Fibroblast of villous mesenchyme (primary cell): ENCODE measurements around the gene CYP27C1. TPM values are rescaled to one million over a fixed set of nuclear protein-coding genes. Genes with fewer than 3 reads are reported as not detected.
A peak's percentile ranks its signal among the peaks of the same experiment; 100 is the strongest.

Source experiments
- DNase-seq: peaks from one replicate; pipeline ENCODE4 v3.0.0-alpha.2; 2010; ENCODE audit warnings: low read depth
- H3K4me3 ChIP-seq: 2 replicates; pipeline ENCODE4 v1.5.1; 2011; ENCODE audit warnings: low read depth, mild to moderate bottlenecking, low read length
- small RNA-seq: library from RNA; depleted of rRNA; stranded (forward); fragments of <200 nt; gene quantifications from one replicate; pipeline ENCODE3, GENCODE V24; 2012
- total RNA-seq: library from RNA; depleted of rRNA; stranded (reverse); fragments of >200 nt; gene quantifications from 2 replicates; pipeline ENCODE4 v1.2.3, GENCODE V29; 2012
- TF ChIP-seq, protein P1 (sequence below): IDR thresholded peaks from 2 replicates; pipeline ENCODE4 v1.5.1; 2012; ENCODE audit warnings: low read depth, mild to moderate bottlenecking, low read length; ENCODE audit not compliant: insufficient read depth

Gene CYP27C1
- total RNA-seq, 1 donor: under 0.01 TPM

DNA sequence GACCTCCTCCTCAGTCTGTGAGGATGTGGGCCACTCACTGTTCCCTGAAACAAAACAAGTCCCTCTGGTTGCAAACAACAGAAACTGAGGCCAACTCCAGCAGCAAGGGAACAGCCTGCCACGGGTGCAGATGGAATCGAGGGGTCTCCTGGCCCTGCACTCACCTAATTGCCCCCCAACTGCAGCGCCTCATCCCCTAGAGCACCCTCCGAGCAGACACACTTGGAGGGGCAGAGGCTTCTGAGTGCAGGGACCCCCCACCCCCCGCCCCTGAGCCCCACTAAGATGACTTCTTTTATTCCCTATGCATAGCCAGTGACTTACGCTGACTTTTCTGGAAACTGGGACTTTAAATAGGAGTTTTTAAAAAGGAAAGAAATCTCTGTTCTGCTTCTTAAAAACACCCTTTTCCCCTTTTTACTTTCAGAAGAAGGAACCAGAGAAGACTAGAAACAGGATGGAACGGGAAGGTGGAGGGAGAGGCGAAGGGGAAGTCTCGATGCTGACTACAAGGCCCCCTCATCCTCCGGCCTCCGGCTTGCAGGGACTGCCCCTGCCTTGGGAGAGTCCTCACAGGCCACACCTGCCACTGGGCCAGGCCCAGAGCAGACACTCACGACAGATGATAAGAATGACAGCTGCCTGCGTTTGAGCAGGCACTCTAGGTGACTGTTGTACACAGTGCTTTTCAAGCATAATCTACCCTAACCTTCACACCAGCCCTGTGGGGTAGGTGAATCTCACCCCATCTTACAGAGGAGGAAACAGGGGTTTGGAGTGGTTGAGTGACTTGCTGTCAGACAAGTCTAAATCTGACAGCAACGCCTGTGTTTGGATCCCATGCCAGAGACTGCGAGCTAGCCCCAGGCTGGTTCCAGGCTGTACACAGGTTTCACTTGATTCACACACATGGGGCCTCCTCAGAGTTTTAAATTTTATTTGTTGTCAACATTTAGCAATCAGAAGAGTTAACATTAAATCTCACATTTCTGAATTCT lies 85.0 kb downstream of the CYP27C1 start:
- no peak overlapping the region for H3K4me3 ChIP-seq
- TF ChIP-seq, protein P1, sequence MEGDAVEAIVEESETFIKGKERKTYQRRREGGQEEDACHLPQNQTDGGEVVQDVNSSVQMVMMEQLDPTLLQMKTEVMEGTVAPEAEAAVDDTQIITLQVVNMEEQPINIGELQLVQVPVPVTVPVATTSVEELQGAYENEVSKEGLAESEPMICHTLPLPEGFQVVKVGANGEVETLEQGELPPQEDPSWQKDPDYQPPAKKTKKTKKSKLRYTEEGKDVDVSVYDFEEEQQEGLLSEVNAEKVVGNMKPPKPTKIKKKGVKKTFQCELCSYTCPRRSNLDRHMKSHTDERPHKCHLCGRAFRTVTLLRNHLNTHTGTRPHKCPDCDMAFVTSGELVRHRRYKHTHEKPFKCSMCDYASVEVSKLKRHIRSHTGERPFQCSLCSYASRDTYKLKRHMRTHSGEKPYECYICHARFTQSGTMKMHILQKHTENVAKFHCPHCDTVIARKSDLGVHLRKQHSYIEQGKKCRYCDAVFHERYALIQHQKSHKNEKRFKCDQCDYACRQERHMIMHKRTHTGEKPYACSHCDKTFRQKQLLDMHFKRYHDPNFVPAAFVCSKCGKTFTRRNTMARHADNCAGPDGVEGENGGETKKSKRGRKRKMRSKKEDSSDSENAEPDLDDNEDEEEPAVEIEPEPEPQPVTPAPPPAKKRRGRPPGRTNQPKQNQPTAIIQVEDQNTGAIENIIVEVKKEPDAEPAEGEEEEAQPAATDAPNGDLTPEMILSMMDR: no peak
- no peak for DNase-seq

DNA sequence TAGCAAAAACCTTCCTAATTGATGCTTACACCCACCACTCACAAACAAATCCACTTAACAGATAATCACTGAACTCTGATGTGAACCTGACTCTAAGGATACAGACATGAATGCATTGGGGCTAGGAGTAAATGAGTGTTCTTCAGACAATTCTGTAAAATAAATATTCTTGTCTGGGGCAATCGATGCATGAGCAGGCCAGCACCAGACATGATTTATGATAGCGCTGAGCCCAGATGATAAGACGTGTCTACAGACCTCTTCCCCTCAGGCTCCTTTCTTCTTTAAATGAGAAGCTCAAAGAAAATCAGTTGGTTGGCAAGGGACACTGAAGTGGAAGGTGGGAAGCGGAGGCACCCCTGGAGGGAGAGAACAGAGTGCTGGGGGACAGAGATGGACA lies 85.9 kb downstream of the CYP27C1 start:
- DNase-seq: peak; percentile 21

More for the DNA sequence above, 85.9 kb downstream of the CYP27C1 start:
- H3K4me3 ChIP-seq: no peak overlapping the region
- TF ChIP-seq, protein P1: no peak

Small RNA genes within 50 kb of the gene (small RNA-seq; reads per million reads assigned to genes)
- not detected for gene NIFKP9

Other genes starting within 250 kb of the CYP27C1 start
- 75.6 and 85.4 TPM in 2 replicates for gene BIN1, start 113.1 kb downstream of the CYP27C1 start, total RNA-seq
- 43.8 and 47.1 TPM in 2 replicates for gene ERCC3, start 73.8 kb upstream of the CYP27C1 start, total RNA-seq
- 38.4 and 53.5 TPM in 2 replicates for gene MAP3K2, start 167.7 kb upstream of the CYP27C1 start, total RNA-seq
- gene PROC, start 198.1 kb upstream of the CYP27C1 start, total RNA-seq: not detected in 2 replicates